Measurements from ENCODE around the gene KIAA1143. TPM values are rescaled to one million over a fixed set of nuclear protein-coding genes. Genes with fewer than 3 reads are reported as not detected.

KIAA1143 gene
- total RNA-seq, 4 donors from 2014 or later: 28.5 to 36.2 (median 31.4) TPM

DNA sequence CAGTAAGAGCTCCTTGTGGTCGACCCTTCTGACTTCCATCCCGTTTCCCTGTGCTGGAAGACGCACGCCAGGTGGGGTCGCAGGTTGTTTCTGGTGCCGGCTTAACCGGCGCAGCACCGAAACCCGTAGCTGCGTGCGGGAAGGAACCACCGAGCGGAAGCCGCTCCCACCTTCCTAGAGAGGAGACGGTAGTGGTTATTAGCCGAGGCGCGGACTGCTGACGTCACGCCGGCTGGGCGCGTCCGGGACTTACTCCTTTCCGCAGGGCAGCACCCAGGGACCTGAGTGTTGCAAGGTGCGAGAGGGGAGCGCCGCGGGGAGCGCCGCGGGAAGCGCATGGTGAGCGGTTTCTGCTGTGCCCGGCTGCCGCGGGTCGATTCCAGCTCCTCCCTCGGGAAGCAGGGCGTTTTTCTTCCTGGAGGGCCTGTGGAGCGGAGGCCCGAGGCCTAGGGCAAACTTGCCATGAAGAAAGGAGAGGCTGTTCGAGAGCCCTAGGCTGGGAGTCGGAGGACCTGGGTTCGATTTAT, 32.0 kb downstream of the KIAA1143 start, which contains the start of gene ZNF501:
ZNF501 (plus strand) TSS at position 252 of the 527 bp plus-strand sequence. CDS start 4,787 bp downstream, outside the sequence.
- TF ChIP-seq POLR2A (IDR thresholded peaks at IDR 0.05): peak in 1 of 2 donors; percentile 32
- TF ChIP-seq, protein P1, sequence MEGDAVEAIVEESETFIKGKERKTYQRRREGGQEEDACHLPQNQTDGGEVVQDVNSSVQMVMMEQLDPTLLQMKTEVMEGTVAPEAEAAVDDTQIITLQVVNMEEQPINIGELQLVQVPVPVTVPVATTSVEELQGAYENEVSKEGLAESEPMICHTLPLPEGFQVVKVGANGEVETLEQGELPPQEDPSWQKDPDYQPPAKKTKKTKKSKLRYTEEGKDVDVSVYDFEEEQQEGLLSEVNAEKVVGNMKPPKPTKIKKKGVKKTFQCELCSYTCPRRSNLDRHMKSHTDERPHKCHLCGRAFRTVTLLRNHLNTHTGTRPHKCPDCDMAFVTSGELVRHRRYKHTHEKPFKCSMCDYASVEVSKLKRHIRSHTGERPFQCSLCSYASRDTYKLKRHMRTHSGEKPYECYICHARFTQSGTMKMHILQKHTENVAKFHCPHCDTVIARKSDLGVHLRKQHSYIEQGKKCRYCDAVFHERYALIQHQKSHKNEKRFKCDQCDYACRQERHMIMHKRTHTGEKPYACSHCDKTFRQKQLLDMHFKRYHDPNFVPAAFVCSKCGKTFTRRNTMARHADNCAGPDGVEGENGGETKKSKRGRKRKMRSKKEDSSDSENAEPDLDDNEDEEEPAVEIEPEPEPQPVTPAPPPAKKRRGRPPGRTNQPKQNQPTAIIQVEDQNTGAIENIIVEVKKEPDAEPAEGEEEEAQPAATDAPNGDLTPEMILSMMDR (IDR thresholded peaks at IDR 0.05 in 4 of 5, conservative IDR thresholded peaks at IDR 0.05 in 1 of 5): no peak
- Histone ChIP-seq H3K4me1 (peaks cover 9 to 13% of the 10 kb centered on the region in 2 donors), H3K27me3 (no peaks in the 10 kb centered on the region), H3K9me3 (peaks cover 8 to 56% (median 26%) of the 10 kb centered on the region in 3 donors), H3K27ac (peak within 1 kb of the TSS; percentile 55 to 76 (median 65)), H3K36me3 (peaks cover 14 to 42% of the 10 kb centered on the region in 2 donors), H3K4me3 (peak within 1 kb of the TSS; percentile 71 to 90 (median 82))
- peak; percentile 98 to 100 for ATAC-seq
- in situ Hi-C loops (cut with MboI; ENCODE audit: low sequenced_read_pairs in 4 of 4) (no loop called here), intact Hi-C loops (cut with DNase I; ENCODE audit: low total_unique reads) (loop anchor here (1.0 kb wide), 2 partner anchors 17 to 32 kb away; partner anchors contain the start of genes KIAA1143, KIF15 and ZNF502)
- peak; percentile 88 to 92 for DNase-seq

DNA sequence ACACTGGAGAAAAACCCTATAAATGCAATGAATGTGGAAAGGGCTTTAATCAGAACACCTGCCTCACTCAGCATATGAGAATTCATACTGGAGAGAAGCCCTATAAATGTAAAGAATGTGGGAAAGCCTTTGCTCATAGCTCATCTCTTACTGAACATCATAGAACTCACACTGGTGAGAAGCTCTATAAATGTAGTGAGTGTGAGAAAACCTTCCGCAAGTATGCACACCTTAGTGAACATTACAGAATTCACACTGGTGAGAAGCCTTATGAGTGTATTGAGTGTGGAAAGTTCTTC, 39.4 kb downstream of the KIAA1143 start:
- H3K27ac ChIP-seq: no peak overlapping the region
- no peaks in the 10 kb centered on the region for H3K27me3 ChIP-seq
- H3K4me3 ChIP-seq: peak overlapping the region in 1 of 4 donors; percentile 35
- intact Hi-C loops (cut with DNase I; ENCODE audit: low total_unique reads) (no loop called here), in situ Hi-C loops (cut with MboI; ENCODE audit: low sequenced_read_pairs in 4 of 4) (no loop called here)
- peaks cover 16 to 78% (median 43%) of the 10 kb centered on the region in 3 donors for H3K9me3 ChIP-seq
- DNase-seq: no peak
- H3K36me3 ChIP-seq: peaks cover 10 to 61% of the 10 kb centered on the region in 2 donors
- H3K4me1 ChIP-seq: no peaks in the 10 kb centered on the region
- ATAC-seq: no peak
- TF ChIP-seq, protein P1 (IDR thresholded peaks at IDR 0.05 in 4 of 5, conservative IDR thresholded peaks at IDR 0.05 in 1 of 5): no peak

DNA sequence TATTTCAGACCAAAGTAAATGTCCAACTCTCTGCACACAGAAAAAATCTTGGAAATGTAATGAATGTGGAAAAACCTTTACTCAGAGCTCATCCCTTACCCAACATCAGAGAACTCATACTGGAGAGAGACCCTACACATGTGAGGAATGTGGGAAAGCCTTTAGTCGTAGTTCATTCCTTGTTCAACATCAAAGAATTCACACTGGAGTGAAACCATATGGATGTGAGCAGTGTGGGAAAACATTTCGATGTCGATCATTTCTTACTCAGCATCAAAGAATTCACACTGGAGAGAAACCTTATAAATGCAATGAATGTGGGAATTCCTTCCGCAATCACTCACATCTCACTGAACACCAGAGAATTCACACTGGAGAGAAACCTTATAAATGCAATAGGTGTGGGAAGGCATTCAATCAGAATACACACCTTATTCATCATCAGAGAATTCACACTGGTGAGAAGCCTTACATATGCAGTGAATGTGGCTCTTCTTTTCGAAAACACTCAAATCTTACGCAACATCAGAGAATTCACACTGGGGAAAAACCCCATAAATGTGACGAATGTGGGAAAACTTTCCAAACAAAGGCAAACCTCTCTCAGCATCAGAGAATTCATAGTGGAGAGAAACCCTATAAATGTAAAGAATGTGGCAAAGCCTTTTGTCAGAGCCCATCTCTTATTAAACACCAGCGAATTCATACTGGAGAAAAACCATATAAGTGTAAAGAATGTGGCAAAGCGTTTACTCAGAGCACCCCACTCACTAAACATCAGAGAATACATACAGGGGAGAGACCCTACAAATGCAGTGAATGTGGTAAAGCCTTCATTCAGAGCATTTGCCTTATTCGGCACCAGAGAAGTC, 40.0 kb downstream of the KIAA1143 start:
- ATAC-seq (no peak), DNase-seq (no peak)
- Histone ChIP-seq H3K36me3 (peaks cover 10 to 64% of the 10 kb centered on the region in 2 donors), H3K4me1 (no peaks in the 10 kb centered on the region), H3K4me3 (peak overlapping the region in 1 of 4 donors; percentile 35), H3K27me3 (no peaks in the 10 kb centered on the region), H3K9me3 (peaks cover 16 to 73% (median 43%) of the 10 kb centered on the region in 3 donors), H3K27ac (no peak overlapping the region)
- intact Hi-C loops (cut with DNase I; ENCODE audit: low total_unique reads) (no loop called here), in situ Hi-C loops (cut with MboI; ENCODE audit: low sequenced_read_pairs in 4 of 4) (no loop called here)
- TF ChIP-seq, protein P1 (IDR thresholded peaks at IDR 0.05 in 4 of 5, conservative IDR thresholded peaks at IDR 0.05 in 1 of 5): no peak
- no peak for TF ChIP-seq POLR2A (IDR thresholded peaks at IDR 0.05)

DNA sequence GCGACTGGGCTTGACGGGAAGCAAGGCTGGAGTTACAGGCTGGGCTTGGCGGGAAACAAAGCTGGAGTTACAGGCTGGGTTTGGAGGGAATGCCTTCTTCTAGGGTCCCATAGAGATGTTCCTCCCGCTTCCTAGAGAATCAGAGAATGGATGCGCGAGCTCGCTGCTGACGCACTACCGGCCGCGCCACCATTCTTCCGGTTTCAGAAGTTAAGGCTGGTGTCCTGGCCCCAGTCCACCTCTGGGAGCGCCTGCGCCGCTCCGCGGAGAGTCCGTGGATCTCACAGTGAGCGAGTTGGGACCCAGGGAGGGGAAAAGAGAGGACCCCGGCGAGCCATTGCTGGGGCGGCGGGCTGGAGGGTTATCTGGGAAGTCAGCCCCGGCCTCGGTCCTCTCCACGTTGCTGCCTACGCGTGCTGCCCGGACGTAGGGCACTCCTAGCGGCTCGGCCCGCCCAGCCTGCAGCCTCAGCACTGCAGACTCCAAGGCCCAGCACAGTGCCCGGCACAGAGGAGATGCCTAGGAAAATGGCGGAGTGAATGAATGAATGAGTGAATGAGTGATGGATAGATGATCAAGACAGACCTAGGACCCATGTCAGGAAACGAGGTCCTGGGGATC, 48.9 kb downstream of the KIAA1143 start, which contains the start of gene ZNF502:
ZNF502 (plus strand) TSS at position 206 of the 621 bp plus-strand sequence. CDS start 7,602 bp downstream, outside the sequence.
- peak in 1 of 2 donors; percentile 34 for TF ChIP-seq POLR2A (IDR thresholded peaks at IDR 0.05)
- TF ChIP-seq, protein P1 (IDR thresholded peaks at IDR 0.05 in 4 of 5, conservative IDR thresholded peaks at IDR 0.05 in 1 of 5): peak in 3 of 5 experiments; percentile 31 to 45 (median 42)
- peaks cover 0 to 8% of the 10 kb centered on the region in 2 donors for H3K36me3 ChIP-seq
- peak within 1 kb of the TSS; percentile 60 to 70 (median 66) for H3K27ac ChIP-seq
- in situ Hi-C loops (cut with MboI; ENCODE audit: low sequenced_read_pairs in 4 of 4) (no loop called here), intact Hi-C loops (cut with DNase I; ENCODE audit: low total_unique reads) (loop anchor here (1.0 to 5.0 kb wide), 3 partner anchors 17 to 150 kb away; partner anchors contain the start of genes KIAA1143, KIF15, TMEM42 and ZNF501)
- peak; percentile 75 to 96 for ATAC-seq
- H3K4me3 ChIP-seq: peak within 1 kb of the TSS; percentile 68 to 90 (median 88)
- DNase-seq: peak; percentile 60 to 78
- H3K4me1 ChIP-seq: peaks cover 0 to 4% of the 10 kb centered on the region in 2 donors
- peaks cover 0 to 7% (median 0%) of the 10 kb centered on the region in 3 donors for H3K9me3 ChIP-seq
- peaks cover 0 to 3% (median 0%) of the 10 kb centered on the region in 3 donors for H3K27me3 ChIP-seq

Other genes starting within 250 kb of the KIAA1143 start
- 1 to 10 TPM; 1.0 to 1.6 (median 1.4) TPM for gene ZKSCAN7, start 206.4 kb downstream of the KIAA1143 start, total RNA-seq
- gene ZNF660, start 176.7 kb downstream of the KIAA1143 start, total RNA-seq: under 1 TPM; 0.13 to 0.39 (median 0.28) TPM
- 10 to 100 TPM; 14.3 to 21.5 (median 19.6) TPM for gene ZNF197, start 136.6 kb downstream of the KIAA1143 start, total RNA-seq
- 1 to 10 TPM; 2.6 to 8.1 (median 5.3) TPM for gene ZNF35, start 112.9 kb downstream of the KIAA1143 start, total RNA-seq
- 1 to 10 TPM; 1.8 to 4.8 (median 1.9) TPM for gene ZNF502, start 49.0 kb downstream of the KIAA1143 start, total RNA-seq
- gene ZNF501, start 32.0 kb downstream of the KIAA1143 start, total RNA-seq: 1 to 10 TPM in 3 of 4 donors, under 1 TPM in 1; 0.92 to 4.7 (median 1.4) TPM
- gene KIF15, start 175 bp upstream of the KIAA1143 start, total RNA-seq: 1 to 10 TPM in 1 of 4 donors, under 1 TPM in 3; 0.25 to 1.6 (median 0.38) TPM
- gene TMEM42, start 100.3 kb upstream of the KIAA1143 start, total RNA-seq: 10 to 100 TPM in 3 of 4 donors, 1 to 10 TPM in 1; 7.2 to 19.7 (median 14.9) TPM
- gene TGM4, start 113.0 kb upstream of the KIAA1143 start, total RNA-seq: not detected
- gene ZDHHC3, start 214.6 kb upstream of the KIAA1143 start, total RNA-seq: 10 to 100 TPM; 66.2 to 90.5 (median 74.5) TPM
- gene EXOSC7, start 214.6 kb upstream of the KIAA1143 start, total RNA-seq: 10 to 100 TPM; 57.4 to 80.3 (median 60.9) TPM

All from gastrocnemius medialis (tissue), 4 donors.